ENCODE data around the gene ADGRG4.

- TF ChIP-seq CTCF (IDR thresholded peaks at IDR 0.05): no peak
- TF ChIP-seq EP300 (IDR thresholded peaks at IDR 0.05): no peak
These were observed 28.2 kb downstream of the ADGRG4 start for GRCh38 chrX:136328933-136329332.

All from suprapubic skin (tissue), 3 donors.